Ishikawa (cell line): ENCODE results near the gene GTSE1.

Experiments
- CEBPB ChIP-seq: IDR thresholded peaks from 2 replicates; pipeline ENCODE4 v1.6.1; 2012
- CREB1 ChIP-seq: IDR thresholded peaks from 2 replicates; pipeline ENCODE4 v1.6.1; 2012; ENCODE audit warnings: low read depth
- EGR1 ChIP-seq: IDR thresholded peaks from 2 replicates; pipeline ENCODE4 v1.6.1; 2012
- EP300 ChIP-seq: IDR thresholded peaks from 2 replicates; pipeline ENCODE4 v1.6.1; 2012; ENCODE audit warnings: borderline replicate concordance
- NFIC ChIP-seq: IDR thresholded peaks from 2 replicates; pipeline ENCODE4 v1.6.1; 2012
- RAD21 ChIP-seq: IDR thresholded peaks from 2 replicates; pipeline ENCODE4 v1.6.1; 2012; ENCODE audit warnings: low read depth
- TAF1 ChIP-seq: IDR thresholded peaks from 2 replicates; pipeline ENCODE4 v1.6.1; 2012; ENCODE audit warnings: low read depth, mild to moderate bottlenecking
- TCF12 ChIP-seq: IDR thresholded peaks from 2 replicates; pipeline ENCODE4 v1.6.1; 2012; ENCODE audit warnings: low read depth
- YY1 ChIP-seq: IDR thresholded peaks from 2 replicates; pipeline ENCODE4 v1.6.1; 2012; ENCODE audit warnings: low read depth
- ZBTB7A ChIP-seq: IDR thresholded peaks from 2 replicates; pipeline ENCODE4 v1.6.1; 2012; ENCODE audit warnings: low read depth
- TF ChIP-seq, protein P1 (sequence below): IDR thresholded peaks from 2 replicates; pipeline ENCODE4 v1.6.1; 2012; ENCODE audit warnings: low read depth, mild to moderate bottlenecking
- TF ChIP-seq, protein P2 (sequence below): IDR thresholded peaks from 2 replicates; pipeline ENCODE4 v1.6.1; 2012
- TF ChIP-seq, protein P3 (sequence below): IDR thresholded peaks from 2 replicates; pipeline ENCODE4 v1.6.1; 2012

DNA sequence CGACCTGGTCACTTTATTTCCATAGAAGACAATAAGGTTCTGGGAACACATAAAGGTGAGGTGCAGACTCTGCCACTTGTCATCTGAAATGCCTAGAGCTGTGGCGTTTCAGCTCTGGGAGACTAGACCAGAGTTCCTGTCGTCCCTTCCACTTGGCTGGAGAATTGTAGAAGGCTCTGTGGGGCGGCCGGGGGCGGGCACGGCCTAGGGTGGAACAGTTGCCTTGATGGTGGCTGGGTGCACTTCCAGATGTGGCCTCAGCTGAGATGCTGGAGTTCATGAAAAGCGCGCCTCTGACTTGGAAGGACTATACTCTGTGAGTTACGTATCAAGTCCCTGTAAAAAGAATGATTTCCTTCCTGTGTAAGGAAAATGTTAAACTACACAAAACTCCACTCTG, 55.6 kb downstream of the GTSE1 start:
- TF ChIP-seq, protein P1, sequence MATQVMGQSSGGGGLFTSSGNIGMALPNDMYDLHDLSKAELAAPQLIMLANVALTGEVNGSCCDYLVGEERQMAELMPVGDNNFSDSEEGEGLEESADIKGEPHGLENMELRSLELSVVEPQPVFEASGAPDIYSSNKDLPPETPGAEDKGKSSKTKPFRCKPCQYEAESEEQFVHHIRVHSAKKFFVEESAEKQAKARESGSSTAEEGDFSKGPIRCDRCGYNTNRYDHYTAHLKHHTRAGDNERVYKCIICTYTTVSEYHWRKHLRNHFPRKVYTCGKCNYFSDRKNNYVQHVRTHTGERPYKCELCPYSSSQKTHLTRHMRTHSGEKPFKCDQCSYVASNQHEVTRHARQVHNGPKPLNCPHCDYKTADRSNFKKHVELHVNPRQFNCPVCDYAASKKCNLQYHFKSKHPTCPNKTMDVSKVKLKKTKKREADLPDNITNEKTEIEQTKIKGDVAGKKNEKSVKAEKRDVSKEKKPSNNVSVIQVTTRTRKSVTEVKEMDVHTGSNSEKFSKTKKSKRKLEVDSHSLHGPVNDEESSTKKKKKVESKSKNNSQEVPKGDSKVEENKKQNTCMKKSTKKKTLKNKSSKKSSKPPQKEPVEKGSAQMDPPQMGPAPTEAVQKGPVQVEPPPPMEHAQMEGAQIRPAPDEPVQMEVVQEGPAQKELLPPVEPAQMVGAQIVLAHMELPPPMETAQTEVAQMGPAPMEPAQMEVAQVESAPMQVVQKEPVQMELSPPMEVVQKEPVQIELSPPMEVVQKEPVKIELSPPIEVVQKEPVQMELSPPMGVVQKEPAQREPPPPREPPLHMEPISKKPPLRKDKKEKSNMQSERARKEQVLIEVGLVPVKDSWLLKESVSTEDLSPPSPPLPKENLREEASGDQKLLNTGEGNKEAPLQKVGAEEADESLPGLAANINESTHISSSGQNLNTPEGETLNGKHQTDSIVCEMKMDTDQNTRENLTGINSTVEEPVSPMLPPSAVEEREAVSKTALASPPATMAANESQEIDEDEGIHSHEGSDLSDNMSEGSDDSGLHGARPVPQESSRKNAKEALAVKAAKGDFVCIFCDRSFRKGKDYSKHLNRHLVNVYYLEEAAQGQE, result no peak
- TF ChIP-seq CEBPB (no peak), YY1 (no peak), TAF1 (no peak), EP300 (no peak), NFIC (no peak), TCF12 (no peak), CREB1 (no peak), RAD21 (no peak), EGR1 (no peak), ZBTB7A (no peak)
- TF ChIP-seq, protein P2, sequence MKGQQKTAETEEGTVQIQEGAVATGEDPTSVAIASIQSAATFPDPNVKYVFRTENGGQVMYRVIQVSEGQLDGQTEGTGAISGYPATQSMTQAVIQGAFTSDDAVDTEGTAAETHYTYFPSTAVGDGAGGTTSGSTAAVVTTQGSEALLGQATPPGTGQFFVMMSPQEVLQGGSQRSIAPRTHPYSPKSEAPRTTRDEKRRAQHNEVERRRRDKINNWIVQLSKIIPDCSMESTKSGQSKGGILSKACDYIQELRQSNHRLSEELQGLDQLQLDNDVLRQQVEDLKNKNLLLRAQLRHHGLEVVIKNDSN, result no peak
- TF ChIP-seq, protein P3, sequence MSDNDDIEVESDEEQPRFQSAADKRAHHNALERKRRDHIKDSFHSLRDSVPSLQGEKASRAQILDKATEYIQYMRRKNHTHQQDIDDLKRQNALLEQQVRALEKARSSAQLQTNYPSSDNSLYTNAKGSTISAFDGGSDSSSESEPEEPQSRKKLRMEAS, result no peak
